ENCODE results near the gene DNMT3A.

The DNMT3A gene

DNA sequence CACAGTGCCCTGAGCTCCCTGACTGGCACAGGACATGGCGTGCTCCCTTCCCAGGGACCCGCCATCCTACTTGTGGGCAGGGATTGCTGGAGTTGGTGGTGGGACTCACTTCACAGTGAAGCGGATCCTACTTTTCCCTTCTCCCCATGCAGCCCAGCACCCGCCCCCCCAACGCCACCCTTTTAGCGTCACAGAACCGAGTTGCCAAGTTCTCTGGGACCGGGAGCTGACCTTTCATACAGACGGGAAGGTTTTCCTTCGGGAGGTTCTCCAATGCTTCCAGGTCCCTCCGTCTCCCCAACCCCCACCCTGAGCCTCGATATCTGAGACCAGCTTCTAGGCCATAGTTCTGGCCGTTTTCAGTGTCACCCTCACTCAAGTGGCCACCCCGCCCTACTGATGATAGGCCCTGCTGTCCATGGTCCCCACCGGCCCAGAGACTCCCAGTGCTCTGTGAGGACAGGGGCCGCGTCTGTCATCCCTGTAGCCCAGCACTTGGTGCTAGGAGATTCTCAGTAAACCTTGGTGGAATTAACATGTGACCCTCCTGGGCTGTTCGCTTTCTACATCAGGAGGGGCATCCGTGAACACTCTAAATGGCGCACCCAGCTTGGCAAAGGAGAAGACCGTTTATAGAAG is 1.6 kb upstream of the DNMT3A start:
- no peak for DNase-seq (ENCODE audit: low read depth in 3 of 3)

DNA sequence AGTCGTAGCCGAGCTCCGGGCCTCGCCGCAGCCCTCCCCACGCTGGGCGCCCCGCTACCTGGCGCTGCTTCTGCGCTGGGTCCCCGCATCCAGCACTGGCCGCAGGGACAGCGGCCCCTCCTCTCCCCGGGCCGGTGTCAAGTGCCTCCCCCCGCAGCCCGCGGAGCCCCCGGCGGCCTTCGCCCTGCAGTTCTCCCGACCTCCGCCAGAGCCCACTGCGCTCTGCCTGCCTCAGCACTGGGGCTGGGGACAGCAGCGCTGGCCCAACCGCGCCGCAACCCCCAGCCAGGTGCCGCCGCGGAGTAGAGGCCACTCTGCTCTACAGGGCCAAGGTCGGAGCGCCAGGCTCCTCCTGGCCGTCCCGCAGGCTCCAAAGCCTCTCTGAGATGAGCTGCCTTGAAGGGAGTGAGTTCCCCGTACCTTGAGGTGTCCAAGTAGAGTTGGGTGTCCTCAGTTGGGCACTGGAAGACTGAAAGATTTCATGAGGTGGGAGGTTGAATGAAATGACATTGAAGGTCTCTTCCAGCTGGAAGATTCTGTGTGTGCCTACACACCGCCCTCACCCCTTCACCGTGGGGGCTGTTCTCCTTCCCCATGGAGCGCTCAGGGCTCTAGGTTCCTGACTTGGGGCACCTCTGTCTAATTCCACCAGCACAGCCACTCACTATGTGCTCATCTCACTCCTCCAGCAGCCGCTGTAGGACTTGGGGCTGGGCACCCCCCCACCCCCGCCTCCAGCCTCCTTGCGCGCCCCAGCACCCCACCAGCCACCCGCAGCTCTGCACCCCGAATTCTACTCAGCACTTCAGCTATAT is 854 bp upstream of the DNMT3A start:
- DNase-seq (ENCODE audit: low read depth in 3 of 3), result peak; percentile 56 to 80 (median 62)

DNA sequence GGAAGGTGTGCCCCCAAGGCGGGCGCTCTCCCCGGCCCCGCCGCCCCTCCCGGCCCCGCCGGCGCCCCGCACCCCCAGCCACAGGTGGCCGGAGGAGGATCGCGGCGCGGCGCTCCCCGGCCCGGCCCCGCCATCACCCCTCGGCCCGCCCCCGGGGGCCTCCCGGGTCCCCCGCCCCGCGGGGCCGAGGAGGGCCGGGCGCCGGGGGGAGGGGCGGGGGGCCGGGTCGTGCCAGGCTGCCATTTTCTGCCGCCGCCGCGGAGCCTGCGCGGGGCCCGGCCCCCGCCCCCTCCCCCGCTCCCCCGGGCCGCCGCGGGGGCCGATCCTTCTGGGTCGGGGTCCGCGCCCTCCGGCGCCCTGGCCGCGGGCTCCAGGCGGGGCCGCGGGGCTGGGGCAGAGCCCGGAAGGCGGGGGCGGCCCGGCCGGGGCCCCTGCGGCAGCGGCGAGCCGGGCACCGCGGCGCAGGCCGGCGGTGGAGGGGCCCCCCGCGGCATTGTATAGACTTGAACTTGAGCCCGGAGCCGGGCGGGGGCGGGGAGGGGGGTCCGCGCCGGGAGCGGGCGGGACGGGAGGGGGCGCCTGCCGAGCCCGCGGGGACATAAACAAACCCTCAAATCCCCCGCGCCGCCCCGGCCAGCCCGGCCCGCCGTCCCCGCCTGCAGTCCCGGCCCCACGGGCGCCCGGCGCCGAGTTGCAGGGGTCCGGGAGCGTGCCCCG is 556 bp downstream of the DNMT3A start:
- DNase-seq (ENCODE audit: low read depth in 3 of 3), result no peak

DNA sequence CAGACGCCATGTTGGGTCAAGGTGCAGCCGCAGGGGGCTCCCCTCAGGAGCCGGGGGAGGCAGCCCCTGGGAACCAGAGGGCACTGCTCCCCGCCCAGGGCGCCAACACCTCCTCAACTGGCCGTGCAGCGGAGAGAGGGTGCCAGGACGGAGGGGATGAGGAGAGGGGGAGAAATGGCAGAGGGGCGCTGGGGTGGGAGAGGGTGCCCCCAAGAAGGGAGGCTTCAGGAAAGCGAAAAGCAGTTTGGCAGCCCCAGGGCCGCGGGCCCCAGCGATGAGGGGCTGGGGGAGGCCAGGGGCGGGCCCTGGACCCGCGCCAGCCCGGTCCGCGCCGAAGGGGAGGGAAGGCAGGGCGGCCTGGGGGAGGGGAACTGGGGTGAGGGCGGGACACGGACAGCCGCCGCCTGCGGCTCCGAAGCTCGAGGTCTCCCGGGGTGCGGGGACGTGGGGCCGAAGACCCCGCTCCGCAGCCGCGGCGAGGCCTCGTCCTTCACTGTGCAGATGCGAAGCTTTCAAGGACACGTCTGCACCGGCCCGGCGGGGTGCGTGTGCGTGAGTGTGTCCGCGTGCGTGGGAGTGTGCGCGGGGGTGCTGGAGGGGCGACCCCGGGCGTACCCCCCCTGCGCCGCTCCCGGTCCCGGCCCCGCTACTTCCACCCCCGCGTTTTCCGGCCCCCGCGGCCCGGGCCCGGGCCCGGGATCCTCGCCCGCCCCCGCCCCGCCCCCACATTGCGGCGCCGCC is 1.4 kb downstream of the DNMT3A start:
- no peak for DNase-seq (ENCODE audit: low read depth in 3 of 3)

DNA sequence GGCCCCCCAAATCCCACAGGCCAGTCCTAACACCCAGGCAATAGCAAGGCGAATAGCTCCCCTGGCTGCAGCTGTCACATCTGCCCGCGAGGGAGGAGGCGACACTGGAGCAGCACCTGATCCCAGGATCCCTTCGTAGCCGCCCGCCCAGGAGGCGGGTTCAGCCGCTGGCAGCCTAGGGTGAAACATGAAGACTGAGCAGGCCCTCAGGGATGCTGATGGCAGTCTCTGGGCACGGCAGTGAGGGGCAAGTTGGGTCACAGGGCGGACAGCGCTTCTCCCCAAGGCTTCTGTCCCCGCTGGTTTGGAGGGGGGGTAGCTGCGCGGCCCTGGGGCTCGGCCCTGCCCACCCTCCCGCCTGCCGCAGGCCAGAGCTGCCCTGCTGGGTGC is 1.9 kb downstream of the DNMT3A start:
- DNase-seq (ENCODE audit: low read depth in 3 of 3), result no peak

DNA sequence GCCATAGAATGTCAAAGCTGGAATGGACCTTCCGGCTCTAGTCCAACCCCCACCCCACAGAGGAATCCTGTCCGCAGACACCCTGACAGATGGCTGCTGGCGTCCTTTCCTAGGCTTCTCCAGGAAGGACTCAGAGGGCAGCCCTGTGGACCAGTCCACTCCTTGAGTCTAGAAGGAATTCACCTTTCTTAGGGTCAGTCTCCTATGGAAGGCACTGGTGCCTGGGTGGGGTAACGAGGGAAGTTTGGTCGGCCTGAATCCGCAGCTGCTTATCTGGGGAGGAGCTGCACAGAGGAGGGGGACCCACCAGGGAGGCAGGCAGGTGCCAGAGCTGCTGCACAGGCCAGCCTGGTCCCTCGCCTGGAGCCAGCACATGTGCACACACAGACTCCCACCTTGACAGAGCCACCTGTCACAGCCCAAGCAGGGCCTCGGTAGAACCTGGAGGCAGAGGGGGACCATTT is 2.5 kb downstream of the DNMT3A start:
- DNase-seq (ENCODE audit: low read depth in 3 of 3), result no peak

DNA sequence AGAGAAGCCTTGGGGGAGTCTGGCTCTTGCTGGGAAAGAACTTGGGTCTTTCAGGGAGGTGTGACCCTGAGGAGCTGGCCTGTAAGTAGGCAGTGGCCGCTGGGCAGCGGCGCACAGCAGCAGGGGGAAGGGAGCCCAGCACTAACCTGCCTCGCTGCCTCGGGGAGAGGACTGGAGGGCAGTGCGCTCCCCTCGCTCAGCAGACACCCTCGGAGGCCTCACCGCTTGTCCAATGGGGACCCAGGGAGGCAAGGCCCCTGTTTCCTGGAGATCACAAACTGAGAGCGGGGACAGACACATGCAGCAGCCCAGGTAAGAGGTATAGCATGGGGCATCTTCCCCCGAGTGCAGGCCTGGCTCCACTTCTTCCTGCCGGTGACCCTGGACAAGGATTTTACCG is 3.3 kb downstream of the DNMT3A start:
- DNase-seq (ENCODE audit: low read depth in 3 of 3), result no peak

DNA sequence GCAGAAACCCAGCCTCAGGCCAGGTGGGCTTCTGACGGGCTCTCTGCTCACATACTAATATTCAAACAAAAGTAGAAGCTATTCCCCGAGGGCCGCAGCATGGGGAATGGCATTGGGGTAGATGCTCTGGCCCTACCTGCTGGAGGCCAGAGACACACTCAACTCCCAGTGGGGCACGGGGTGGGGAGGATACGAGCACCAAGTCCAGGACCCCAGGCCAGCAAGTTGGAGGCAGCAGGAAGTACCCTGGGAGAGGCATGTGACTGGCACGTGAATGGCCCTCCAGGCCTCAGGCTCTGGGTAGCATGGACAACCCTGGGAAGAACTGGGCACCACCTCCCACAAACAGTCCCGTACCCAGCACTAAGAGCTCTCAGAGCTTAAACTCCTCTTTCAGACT is 3.8 kb downstream of the DNMT3A start:
- no peak for DNase-seq (ENCODE audit: low read depth in 3 of 3)

DNA sequence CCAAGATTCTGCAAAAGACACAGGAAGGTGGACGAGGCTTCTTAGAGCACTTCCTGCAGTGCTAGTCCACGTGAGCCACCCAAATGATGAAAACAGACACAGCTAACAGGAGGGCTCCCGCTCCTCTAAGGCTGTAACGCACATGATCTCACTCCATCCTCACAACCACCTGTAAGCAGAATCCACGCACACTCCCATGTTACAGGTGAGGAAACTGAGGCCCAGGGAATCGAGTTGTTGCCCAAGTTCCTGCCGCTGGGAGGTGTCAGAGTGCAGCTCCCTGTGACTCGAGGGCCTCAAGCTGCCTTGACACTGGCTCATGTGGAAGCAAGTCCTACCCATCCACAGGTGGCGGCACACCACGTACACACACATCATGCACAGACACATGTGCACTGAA is 4.4 kb downstream of the DNMT3A start:
- no peak for DNase-seq (ENCODE audit: low read depth in 3 of 3)

DNA sequence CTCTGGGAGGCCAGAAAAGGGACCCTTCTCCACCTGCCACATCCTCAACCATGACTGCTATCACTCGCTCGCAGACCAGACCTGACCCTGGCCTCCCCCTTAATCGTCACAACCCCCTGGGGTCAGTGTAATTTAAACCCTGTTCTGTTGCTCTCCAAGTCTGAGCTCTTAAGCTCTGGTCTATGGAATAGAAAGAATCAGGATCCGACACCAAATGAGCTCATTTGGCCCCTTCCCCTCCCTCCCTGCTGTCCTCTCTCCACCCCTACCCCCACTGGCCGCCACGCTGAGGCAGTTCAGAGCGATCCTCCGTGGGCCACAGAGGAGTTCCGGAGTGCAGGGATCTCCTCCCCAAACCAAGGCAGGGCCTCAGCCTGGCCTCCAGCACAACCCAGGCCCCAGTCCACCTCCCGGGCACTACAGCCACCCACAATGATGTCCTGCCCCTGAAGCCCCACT is 5.3 kb downstream of the DNMT3A start:
- DNase-seq (ENCODE audit: low read depth in 3 of 3), result no peak

DNA sequence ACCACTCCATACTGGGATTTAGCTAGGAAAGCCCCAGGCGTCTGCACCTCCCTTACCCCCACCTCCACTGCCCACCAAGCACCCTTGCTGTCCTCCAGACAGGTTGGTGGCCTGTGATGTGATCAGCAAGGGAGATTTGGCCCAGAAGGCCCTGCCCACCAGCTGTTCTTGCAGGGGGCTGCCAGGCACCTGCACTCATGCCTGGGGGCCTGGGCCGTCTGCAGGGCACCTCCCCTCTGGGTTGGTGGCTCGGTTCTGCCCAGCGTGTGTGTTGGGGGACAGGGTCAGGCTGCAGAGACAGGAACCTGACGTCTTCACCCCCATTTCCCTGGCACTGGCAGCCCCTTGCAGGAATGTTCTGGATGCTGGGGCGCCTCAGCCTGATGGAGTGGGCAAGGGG is 5.8 kb downstream of the DNMT3A start:
- DNase-seq (ENCODE audit: low read depth in 3 of 3), result no peak

DNA sequence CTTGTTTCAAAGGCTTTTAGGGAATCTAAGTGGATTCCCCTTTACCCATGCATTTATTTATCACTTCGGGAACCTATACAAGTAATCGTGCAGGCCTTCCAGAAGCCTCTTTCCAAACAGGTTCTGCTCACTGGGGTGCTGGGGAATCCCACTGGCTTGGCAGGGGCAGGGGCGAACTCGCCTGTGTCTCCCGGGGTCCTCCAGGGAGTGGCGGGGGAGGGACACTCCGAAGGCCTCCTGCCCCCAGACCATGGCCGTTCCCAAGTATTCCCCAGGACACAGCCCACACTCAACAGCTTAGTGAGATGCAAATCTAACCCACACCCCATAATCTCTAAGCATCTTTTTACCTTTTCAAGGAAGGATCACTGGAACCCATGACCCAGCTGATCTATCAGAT is 6.5 kb downstream of the DNMT3A start:
- no peak for DNase-seq (ENCODE audit: low read depth in 3 of 3)

DNA sequence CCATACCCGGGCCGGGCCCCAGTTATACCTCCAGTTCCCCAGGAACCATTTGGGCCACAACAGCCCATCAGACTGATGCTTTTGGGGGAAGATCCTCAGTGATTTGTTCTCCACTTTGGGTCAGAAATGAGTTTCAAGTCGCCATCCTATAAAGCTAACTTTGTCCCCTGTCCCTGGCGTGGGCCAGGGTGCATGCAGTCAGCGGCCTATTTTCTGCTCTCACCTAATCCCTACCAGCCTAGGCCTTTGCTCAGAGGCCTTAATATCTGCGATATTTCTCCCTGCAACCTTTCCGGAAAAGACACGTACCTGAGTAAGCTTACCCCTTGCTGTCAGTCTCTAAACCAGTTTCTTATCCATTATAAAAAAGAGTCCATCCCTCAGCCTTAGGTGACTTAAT is 7.2 kb downstream of the DNMT3A start:
- no peak for DNase-seq (ENCODE audit: low read depth in 3 of 3)

DNA sequence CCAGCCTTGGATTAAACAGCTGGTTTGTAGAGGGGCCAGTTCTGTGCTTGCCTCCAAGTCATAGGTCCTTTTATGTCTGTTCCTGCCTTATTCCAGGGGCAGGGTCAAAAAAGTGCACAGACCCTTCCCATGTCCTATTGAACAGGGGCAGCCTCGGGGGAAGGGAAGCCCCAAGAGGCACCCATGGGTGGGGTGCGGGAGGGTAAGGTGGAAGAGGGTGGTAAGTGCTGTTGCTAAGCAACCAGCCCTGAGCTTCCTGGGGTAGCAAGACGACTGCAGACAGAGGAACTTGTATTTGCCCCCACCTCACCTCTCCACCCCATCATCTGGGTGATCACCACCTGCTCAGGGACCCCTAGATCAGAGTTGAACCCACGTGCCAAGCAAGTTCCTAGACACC is 7.7 kb downstream of the DNMT3A start:
- DNase-seq (ENCODE audit: low read depth in 3 of 3), result no peak

DNA sequence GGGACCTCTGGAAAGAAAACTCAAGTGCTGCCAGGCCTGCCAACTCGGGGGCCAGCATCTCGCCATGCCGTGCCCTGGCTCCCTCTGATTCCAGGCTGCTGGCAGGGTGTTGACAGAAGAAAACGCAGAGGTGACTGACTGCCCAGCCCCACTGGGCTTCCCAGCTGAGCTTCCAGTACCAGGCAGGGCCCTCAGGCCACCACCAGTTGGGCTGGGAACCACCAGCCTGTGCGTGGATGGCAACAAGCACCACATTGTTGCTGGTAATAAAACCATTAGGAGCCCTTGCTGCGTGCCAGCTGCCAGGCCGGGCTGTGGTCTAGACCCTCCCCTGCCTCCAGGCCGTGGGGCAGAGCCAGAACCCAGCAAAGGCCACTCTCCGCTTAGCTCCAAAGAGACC is 9.2 kb downstream of the DNMT3A start:
- no peak for DNase-seq (ENCODE audit: low read depth in 3 of 3)

DNA sequence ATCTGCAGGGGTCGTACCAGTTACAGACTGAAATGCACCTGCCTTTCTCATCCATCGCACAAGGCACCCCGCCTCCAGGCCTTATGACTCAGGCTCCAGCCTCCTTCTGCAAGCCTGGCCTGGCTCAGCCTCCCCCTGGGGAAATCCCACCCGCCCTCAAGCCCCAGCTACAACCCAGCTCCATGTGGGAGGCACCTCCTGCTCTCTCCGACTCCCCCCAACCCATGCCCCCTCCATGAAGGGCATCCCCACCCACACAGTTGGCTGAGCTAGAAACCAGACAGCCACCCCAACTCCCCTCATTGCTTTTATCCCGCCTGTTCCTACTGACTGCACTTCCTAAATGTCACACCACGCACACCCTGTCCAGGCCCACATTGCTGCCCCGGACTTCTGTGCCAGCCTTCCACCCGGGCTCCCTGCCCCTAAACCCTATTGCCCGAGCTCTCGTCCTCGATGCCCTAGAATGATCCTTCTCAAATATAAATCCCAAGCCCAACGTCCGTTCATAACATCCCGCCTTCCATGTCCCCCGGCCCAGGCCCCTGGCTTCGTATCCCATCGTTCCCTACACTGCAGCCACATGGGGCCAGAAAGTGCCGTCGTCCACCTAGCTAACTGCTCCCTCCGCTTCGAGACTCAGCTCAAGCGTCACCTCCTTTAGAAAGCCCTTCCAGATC is 9.9 kb downstream of the DNMT3A start:
- DNase-seq (ENCODE audit: low read depth in 3 of 3), result peak in 1 of 3 experiments; percentile 70

DNA sequence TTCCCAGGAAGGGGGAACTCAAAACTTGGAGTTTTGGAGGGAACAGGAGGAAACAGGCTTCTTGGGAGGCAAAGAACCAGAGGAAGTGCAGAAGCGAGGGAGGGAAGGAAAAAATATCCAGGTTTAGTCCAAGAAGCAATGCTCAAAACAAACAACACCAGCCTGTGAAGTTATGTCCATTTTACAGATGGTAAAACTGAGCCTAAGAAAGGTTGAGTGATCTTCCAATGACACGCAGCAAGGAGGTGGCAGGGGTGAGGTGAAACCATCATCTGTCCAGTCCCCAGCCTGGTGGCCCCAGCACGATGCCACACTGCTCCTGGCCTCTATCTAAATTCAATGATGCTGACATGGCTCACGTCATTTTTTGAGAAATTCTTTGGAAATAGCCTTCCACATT is 10.8 kb downstream of the DNMT3A start:
- DNase-seq (ENCODE audit: low read depth in 3 of 3), result no peak

DNA sequence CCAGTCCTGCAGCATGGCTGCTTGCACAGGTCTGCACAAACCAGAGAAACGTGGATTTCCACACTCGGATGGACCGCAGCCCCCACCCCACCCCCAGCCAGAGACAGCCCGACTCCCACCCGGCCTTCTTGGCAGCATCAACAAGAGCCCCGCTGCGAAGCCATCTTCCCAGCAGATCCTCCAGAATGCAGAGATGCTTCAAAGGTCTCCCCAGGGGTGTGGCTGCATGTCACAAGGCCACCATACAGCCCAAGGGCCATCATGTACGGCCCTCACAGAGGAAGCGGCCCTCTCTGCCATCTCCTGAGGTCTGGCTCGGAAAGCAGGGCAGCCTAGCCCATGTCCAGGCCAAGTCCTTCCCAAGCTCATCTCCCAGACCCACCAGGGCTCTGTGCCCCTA is 11.5 kb downstream of the DNMT3A start:
- DNase-seq (ENCODE audit: low read depth in 3 of 3), result no peak

DNA sequence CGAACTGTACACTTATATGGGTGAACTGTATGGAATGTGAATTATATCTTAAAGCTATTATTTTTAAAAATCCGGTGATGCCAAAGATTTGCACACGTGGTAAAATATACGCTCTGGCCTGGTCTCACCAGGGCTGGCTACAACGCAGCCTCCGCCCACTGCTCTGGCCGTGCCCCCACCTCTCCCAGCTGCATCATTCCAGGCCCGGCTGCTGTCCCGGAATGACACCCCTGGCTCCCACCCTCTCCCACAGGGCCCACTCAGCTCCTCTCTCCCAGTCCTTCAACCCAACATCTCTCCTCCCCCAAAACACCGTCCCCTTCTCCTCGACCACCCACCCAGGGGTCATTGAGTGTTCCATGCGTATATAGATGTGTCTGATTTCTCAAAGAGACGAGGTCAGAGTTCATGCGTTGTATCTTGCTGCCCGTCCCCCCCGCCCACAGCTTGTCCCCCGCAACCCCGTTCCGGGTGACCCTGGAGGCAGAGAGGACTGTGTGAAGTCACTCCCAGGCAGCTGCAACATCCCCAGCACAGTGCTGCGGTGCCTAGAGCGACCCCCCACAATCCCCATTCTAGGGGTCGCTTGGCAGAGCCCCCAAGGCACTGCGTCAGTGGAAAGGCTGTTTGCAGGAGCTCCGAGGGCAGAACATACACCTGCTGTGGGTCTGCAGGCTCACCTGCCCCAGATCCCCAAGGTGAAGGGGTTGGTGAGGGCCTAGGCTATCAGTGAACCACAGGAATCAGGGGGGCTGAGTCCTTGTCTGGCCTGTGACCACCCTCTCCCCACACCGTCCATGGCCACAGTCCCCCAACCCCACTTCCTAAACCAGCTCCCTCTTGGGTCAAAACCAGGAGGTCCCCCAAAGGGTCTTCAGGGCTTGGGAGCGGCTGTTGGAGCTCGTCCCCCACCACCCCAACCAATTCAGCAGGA is 13.3 kb downstream of the DNMT3A start:
- DNase-seq (ENCODE audit: low read depth in 3 of 3), result no peak

DNA sequence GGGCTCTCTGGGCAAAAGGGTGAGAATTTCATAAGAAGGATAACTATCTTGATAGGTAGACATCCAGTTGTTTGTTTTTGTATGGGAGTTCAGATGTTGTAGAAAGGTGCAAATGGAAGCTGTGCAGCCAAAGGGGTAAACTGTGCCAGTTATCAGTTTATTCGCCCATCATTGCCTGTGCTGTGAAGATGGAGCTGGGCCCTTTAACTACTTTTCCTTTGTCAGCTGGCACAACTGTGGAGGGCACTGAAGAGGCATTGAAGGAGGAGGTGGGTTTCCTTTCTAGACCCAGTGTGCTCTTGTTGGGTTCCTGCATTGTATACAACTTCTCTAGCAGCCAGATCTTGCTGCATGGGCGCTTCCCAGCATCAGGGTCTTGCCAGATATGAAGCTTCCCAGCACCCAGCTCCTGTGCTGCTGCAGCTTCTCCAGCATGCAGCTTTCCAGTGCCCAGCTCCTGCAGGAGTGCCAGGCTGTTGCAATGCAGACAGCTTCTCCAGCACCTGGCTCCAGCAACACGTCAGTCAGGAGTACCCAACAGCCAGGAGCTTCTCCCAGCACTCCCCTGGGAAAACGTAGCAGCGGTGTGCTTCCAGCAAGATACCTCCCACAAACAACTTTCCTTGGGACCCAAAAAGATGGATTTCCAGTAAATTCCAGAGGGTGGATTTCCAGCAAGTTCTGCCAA is 15.3 kb downstream of the DNMT3A start:
- DNase-seq (ENCODE audit: low read depth in 3 of 3), result no peak

All from stimulated activated CD4-positive, alpha-beta T cell treated with anti-CD3 and anti-CD28 coated beads, TNF-alpha, amount 100 ng/mL, for 24 hours (primary cell).